GM18502 (cell line): Measurements from ENCODE around the gene GPS1.

ENCODE experiments used
- ATAC-seq: cut with Tn5 transposase; IDR thresholded peaks from one replicate; pipeline ENCODE4 v1.9.1; 2021; ENCODE audit warnings: mild to moderate bottlenecking; ENCODE audit not compliant: unreplicated experiment, poor library complexity

The GPS1 gene

DNA sequence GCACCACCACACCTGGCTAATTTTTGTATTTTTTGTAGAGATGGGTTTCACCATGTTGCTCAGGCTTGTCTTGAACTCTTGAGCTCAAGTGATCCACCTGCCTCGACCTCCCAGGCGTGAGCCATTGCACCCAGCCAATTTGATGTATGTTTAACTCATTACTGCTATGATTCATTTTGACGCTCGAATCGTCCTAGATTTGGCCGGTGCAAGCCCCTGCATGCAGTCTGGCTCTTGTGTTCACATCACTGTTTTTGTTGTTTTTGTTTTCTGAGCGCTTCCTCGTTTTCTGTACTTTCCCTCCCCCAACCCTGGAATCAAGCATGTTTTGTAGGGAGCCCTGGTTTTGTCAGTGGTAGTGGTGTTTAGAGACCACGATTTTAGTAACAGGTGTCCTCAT, 21.7 kb downstream of the GPS1 start:
- ATAC-seq, result no peak

DNA sequence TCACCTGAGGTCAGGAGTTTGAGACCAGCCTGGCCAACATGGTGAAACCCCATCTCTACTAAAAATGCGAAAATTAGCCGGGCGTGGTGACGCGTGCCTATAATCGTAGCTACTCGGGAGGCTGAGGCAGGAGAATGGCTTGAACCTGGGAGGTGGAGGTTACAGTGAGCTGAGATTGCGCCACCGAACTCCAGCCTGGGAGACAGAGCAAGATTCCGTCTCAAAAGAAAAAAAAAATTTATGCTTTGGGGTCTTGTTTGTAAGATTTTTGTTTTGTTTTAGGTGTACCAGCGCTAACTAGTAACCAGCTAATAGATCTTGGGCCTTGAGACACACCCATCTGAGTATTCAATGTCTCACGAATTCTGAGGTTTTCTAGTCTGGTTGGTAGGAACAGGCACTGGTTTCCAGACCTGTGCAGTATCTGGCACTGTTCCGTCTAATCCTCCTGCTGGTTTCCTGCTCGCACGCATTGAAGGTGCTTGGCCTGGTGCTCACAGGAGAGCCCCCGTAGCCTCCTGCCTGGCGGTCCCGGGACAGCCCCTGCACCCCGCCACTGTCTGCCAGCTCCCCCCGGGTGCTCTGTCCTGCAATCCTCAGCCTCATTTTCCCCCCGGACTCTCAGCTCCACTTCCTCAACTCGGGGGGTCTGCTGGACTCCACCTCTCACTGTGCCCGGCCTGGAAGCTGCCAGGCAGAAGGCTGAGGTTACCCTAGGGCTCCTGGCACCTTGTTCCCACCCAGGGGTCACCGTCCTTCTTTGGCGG, 24.5 kb downstream of the GPS1 start:
- no peak for ATAC-seq

DNA sequence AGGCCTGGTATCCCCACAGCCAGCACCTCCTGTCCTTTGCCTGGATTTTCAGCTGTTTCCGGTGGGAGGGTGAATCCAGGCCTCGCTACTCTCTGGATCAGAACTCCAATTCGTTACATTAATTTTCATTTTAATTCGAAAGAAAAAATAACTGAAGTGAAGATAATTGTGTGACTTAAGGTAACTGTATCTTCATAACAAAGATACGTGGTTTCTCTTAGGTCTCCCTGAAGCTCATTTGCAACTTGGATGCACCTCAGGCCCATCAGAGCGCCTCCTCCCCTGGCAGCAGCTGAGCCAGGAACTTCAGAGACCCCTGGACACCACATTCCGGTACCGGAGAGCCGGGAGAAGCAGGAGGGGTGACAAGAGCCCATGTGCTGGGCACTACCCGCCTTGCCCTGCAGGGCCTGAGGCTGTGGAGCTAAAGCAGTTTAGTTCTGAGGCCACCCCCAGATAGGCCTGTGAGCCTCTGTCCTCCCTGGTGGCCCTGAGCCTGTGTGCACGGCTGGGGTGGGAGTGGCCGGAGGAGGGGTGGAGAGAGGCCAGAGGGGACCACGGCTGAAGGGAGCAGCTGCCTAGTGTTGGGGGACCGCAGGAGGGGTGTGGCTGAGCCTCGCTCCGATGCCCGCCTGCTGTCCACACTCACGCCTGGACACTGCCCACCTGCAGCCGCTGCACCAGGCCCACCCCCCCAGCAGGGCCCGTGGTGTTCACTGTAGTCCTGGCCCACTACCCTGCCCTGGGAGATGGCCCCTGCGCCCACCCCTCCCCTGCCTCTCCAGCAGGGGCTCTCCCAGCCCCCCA, 25.3 kb downstream of the GPS1 start:
- no peak for ATAC-seq

DNA sequence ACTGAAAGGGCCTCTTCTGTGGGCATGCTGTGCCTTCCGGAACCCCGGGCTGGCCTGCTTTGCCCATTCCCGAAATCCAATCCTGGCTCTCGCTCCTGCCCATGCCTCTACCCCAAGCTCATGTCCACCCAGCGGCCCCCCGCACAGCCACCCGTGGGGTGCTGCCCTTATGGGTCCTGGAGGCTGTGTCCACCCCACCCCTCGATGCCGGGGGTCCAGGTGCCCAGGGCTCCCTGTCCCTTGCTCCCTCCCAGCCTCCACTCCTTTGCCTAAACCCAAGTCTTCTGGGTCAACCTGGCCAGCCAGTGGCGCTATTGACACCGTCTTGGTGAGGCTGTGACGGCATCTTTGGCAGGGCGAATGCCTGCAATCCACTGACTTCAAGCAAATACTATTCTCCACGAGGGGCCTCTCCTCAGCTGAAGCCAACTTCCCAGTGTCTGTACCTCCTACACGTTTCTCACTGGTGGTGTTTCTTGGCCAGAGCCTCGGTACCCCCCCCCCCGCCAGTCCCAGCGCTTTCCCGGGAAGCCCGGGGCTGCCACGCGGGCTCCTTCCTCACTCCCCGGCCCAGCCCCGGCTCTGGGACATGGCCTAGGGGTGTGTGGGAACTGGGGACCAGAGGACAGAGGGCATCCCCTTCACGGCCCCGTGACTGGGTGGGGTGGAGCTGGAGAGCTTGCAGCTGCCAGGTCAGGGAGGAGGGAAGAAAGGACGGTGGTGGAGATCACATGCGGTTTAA, 26.1 kb downstream of the GPS1 start:
- ATAC-seq, result no peak

DNA sequence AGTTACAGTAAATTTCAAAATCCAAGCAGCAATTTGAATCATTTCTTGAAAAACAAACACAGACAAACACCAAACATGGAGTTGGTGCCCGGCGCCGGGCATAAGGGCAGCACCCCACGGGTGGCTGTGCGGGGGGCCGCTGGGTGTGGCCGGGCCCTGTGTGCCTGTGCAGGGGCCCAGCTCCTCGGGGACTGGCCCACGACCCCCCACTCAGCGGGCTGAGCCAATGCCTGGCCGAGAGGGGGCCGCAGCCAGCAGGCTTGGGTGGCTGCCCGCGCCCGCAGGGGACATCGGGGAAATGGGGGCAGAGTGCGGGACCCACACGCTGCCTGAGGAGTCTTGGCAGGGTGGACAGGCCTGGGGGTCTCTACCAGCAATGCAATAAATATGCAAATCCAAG, 26.7 kb downstream of the GPS1 start:
- no peak for ATAC-seq

DNA sequence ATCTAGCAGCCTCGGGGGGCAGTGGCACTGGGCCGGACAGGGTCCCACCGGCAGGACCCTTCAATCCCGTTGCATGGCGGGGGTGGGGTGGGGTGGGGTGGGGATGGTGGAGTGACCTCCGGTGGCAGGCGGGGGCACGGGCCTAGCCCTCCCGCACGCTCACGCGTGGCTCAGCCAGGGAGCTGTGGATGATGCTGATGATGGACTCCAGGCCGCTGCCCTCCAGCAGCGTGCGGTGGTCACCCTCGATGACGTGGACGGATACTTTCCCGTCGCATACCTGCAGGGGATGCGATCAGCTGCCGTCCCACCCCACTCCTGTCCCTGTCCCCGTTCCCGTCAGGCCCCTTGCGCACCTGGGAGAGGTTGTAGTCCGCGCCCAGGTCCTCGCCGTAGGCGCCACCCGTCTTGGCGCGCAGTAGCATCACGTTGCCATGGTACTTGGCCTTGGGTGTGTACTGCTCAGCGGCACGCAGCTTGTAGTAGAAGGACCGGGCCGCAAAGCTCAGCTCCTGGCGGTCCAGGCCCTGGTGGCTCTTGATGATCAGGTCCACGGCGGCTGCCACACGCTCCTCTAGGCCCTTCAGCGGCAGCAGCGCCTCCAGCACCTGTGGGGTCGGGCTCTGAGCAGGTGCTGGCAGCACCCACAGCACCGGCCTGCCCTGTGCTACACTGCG, 27.4 kb downstream of the GPS1 start:
- ATAC-seq, result no peak

DNA sequence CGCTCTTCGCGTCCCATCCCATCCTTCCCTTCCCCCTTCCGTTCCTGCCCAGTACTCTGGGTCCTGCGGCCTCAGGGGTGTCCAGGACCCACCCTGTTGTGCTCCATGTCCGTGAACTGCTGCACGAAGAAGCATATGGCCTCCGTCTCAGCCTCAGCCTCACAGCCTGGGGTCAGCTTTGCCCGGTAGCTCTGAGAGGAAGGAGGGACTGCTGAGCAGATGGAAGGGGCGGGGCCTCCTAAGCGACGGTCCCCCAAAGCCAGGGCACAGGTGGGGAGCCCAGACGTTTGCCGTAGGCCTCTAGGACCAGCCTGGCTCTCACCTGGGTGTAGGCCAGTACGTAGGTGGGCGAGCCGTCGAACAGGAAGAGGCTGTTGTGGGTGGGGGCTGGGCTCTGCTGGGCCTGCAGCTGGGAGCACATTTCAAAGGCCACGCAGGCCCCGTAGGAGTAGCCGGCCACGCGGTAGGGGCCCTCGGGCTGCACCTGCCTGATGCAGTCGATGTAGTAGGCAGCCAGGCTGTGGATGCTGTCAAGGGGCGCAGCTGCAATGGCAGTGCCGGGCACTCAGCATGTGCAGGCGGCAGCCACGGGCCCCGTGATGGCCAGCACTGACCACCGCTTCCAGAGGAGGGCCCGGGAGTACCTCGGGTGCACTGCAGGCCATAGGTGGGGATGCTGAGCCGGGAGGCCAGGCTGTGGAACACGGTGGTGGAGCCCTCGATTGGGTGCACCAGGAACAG, 28.5 kb downstream of the GPS1 start:
- ATAC-seq, result no peak

DNA sequence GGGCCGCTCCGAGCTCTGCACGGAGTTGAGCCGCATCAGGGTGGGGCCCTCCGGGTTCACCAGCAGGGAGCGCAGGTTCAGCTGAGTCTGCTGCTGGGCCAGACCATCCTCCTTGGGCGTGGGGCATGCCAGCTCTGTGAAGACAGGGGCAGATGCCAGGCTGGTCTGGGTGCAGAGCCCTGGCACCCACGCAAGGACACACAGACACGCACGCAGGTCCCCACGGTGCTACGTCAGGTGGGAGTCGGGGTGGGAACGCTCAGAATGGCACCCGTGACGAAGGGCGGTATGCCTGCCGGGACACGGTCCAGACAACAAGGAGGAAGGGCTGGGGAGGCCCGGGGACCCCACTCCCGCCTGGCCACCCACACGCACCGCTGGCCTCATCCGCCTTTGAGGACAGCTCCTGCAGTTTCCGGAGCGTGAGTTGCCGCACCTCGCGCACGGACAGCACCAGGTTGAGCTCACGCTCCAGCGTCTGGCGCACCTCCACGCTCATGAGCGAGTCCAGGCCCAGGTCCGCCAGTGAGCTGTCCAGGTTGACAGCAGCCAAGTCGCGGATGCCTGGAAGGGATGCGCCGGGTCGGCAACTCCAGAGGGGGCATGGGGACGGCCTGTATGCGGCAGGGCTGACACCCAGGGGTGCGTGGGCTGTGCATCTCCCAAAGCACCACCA, 29.2 kb downstream of the GPS1 start:
- no peak for ATAC-seq

DNA sequence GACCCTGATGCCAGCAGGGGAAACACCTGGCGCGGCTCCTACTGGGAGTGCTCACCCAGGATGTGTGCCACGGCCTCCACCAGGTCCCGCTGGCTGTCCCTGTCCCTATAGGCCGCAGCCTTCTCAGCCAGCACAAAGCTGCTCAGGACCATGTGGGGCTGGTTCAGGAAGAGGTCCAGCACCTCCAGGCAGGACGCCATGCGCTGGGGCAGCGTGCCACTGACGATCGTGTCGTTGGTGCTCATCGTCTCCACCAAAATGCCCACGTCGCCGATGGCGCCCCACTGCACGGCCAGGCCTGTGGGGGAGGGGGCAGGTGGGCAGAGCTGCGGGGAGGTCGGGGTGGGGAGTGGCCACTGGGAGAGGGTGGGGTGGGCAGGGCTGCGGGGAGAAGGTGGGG, 29.8 kb downstream of the GPS1 start:
- no peak for ATAC-seq

DNA sequence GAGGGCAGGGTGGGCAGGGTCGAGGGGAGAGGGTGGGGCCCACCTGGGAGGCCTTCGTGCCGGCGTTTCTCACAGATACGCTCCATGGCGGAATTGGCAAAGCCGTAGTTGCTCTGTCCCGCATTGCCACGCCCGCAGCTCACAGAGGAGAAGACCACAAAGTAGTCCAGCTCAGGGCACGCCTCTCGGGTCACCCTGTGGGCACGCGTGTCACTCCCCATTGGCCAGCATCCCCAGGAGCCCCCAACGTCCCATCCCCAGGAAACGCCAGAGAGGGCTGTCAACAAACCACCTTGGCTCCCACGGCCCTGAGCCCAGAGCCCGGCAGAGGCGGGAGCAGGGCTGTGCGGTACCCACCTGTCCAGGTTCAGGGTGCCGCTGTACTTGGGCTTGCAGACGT, 30.3 kb downstream of the GPS1 start:
- no peak for ATAC-seq

DNA sequence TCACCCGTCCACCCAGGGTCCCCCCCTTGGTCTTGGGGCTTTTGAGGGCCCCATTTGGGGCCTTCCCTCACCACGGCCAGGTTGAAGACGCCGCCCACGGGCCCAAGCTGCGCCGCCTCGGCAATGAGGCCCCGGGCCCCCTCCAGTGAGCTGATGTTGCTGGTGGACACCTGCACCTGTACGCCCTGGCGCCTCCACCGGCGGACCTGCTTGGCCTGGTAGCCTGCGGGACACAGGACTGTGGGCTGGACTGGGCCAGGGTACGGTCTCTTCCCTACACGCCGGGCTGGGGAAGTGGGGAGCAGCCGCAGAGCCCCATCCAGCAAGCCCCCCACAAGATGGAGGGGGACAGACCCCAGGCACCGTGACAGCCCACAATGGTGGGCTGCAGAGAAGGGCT, 30.8 kb downstream of the GPS1 start:
- no peak for ATAC-seq

DNA sequence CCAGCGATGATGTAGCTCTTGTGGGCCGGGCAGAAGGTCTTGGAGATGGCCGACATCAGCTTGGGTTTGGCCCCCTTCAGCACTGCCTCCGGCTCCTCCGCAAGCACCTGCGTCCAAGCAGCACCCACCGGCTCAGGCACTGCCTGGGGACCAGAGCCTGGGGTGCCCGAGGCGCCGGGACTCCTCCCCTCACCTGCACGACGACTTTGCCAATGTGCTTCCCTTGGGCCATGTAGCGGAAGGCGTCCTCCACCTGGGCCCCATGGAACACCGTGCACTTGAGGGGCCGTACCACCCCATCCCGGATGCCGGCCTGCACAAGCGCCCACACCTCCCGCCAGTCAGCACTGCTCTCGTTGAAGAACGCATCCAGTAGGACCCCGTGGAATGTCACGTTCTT, 31.3 kb downstream of the GPS1 start:
- no peak for ATAC-seq

DNA sequence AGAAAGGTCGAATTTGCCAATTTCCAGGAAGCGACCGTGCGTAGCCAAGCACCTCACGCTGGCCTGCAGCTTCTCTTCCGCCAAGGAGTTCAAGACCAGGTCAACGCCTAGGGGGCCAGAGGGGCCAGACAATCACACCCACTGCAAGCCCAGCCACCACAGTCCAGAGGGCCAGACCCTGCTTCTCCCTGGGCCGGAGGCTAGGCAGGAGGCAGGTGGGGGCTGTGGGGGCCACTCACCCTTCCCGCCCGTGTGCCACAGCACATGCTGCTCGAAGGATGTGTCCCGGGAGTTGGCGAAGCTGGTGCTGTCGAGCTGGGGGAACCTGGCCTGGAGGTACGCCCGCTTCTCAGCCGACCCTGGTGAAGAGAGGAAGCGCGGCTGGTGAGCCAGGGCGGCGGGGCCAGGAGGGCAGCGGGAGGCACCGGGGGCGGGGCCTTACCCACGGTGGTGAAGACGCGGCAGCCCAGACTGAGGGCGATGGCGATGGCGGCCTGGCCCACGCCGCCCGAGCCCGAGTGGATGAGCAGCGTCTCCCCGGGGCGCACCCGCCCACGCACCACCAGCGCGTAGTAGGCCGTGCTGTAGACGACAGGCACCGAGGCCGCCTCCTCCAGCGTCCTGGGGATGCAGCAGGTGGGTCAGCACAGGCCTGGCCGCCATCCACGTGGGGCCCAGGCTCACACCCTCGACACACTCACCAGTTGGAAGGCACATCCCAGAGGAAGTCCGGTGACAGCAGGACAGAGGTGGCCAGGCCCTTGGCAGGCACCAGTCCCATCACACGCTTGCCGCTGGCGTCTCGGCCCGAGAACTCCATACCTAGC, 32.0 kb downstream of the GPS1 start:
- no peak for ATAC-seq

DNA sequence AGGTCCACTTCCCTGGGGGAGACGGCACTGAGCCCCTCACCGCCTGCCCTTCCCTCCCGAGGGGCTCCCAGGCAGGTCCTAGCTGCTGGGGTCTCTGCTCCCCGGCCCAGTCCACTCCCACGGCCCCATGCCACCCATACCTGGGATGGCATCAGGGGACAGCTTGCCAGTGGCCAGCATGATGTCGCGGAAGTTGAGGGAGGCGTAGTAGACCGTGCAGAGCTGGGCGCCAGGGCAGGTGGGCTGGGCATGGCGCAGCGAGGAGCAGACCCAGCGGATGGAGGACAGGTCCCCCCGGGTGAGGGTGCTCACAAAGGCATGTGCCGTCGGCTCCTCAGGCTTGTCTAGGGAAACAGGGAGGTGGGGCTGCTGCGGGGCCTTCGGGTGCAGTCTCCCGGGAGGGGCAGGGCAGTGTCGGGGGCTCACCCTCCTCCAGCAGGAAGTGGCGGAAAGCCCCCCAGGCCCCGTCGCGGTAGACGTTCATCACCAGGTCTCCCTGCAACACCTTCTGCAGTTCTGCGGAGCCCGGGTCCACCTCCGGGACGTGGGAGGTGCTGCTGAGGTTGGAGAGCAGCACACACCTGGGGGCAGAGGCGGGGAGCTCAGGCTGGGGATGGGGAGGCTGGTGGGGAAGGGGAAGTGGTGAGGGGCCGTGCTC, 32.8 kb downstream of the GPS1 start:
- no peak for ATAC-seq

DNA sequence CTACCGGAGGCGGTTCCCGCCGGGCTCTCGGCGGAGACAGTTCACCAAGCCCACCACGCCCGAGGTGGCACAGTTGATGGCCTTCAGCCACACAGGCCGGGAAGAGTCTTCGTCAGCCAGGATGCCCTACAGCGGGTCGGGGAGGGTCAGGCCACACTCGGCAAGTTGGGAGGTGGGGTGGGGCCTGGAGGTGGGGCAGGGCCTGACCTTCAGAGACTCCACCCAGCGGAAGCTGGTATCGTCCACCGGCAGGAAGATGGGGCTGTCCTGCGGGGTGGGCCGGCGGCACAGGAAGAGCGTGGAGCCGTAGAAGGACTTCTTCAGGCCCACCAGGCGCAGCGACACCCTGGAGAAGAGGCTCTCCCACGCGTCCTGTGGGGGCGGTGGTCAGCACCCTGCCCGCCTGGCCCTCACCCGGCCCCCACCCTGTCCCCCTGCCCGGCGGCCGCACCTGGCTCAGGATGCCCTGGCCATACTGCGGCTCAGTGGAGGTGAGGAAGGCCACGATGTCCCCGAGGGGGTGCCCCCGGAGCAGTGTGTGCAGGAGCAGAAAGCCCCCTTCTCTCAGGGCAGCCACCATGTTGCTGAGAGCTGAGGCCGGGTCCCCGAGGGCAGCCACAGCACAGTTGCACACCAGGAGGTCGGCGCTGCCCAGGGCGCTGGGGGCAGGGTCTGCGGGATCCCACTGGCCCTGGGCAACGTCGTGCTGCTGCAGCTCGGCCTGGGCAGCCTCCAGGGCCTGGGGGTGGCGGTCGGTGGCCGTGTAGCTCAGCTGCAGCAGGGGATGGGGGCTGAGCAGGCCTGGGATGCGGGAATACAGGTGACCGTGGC, 33.5 kb downstream of the GPS1 start:
- no peak for ATAC-seq

DNA sequence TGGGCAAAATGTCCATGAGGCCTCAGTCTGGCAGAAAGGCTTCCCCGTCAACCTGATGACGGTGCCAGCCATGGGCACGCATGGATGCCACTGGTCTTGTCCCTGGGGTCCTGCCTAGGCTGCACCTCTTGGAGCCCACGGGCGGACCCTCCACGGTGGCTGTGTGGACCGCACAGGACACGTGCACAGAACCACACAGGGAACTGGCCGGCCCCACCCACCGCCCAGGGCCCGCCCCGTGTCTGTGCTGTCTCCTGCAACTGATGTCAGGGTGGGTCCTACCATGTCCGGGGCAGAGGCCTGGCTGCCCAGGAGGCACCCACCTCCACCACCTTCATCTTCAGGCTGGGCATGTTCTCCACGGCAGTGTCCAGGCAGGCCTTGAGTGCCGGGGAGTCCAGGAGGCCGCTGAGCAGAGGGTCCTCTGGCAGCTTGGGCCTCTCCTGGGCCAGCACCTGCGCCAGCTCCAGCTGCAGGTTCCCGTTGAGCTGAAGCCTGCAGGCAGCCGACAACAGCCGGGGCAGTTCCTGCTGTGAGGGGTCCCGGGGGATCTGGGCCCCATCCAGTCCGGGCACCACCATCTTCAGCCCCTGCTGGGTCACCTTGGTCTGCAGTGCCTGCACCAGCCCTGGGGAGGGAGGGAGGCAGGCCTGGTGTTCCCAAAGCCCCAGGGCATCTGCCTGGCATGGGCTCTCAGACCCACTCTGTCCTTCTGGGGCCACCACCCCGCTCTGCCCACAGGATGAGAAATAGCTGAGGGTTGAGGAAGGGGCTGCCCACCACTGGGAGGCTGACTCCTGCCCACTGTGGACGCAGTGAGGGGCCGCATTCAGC, 34.5 kb downstream of the GPS1 start:
- no peak for ATAC-seq
